ENCODE results near the gene NUB1. TPM values are rescaled to one million over a fixed set of nuclear protein-coding genes. Genes with fewer than 3 reads are reported as not detected.

Gene NUB1
- total and polyA plus RNA-seq, 2 donors: 48.5 to 69.8 TPM

DNA sequence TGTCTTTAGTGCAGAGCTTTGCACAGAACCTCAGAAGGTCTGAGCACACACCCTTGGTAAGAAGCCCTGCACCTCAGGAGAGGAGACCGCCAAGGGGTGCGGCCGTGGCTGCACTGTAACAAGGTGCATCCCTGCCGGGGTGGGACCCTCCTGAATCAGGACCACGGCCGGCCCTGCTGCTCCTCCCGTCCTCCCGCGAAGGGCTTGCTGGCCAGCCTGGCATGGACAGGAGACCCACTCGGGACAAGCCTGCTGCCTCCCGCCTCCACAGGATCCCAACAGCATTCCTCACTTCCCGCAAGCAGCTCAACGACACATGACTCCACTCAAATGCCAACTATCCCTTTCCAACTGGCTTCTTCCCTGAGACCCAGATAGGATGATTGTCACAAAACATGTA, 55.4 kb downstream of the NUB1 start:
- Histone ChIP-seq H3K36me3 (ENCODE audit: control insufficient read depth in 2 of 2, insufficient read depth in 2 of 2, low read length in 1 of 2) (no peaks in the 10 kb centered on the region), H3K9me3 (ENCODE audit: control insufficient read depth in 2 of 2, insufficient read depth in 1 of 2, low read length in 1 of 2) (peaks cover 2 to 10% of the 10 kb centered on the region in 2 donors), H3K4me1 (ENCODE audit: control insufficient read depth in 2 of 2, insufficient read depth in 2 of 2, low read length in 2 of 2) (peaks cover 0 to 17% of the 10 kb centered on the region in 2 donors), H3K4me3 (ENCODE audit: low read length in 2 of 2) (no peak overlapping the region), H3K27ac (ENCODE audit: low read depth in 1 of 2, low read length in 1 of 2) (no peak overlapping the region), H3K27me3 (ENCODE audit: control insufficient read depth in 2 of 2, insufficient read depth in 1 of 2, low read length in 1 of 2) (peaks cover 0 to 15% of the 10 kb centered on the region in 2 donors)
- 94% methylated on average over 13 of the region's 13 CpGs for WGBS
- no peak for DNase-seq (ENCODE audit: low read depth in 6 of 9, low spot score in 9 of 9)

GRCh38 chr7:151398446-151399304, 57.1 kb downstream of the NUB1 start:
- 95% methylated on average over 19 of the region's 19 CpGs for WGBS
- peaks cover 0 to 17% of the 10 kb centered on the region in 2 donors for H3K4me1 ChIP-seq (ENCODE audit: control insufficient read depth in 2 of 2, insufficient read depth in 2 of 2, low read length in 2 of 2)

DNA sequence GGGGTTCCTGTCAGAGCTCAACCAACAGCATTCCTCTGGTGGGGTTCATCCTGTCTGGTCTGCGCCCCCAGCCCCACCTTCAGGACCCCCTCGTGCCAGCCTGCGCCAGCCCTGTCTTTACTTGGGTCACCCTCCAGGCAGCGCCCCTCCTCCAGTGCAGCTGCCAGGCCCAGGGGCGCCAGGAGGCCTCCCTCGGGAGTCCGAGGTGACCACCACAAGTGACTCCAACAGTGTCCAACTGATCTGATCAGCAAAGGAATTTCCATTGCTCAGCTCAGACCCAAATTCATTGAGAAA, 57.6 kb downstream of the NUB1 start:
- Histone ChIP-seq H3K27ac (ENCODE audit: low read depth in 1 of 2, low read length in 1 of 2) (no peak overlapping the region), H3K4me1 (ENCODE audit: control insufficient read depth in 2 of 2, insufficient read depth in 2 of 2, low read length in 2 of 2) (peaks cover 0 to 17% of the 10 kb centered on the region in 2 donors), H3K36me3 (ENCODE audit: control insufficient read depth in 2 of 2, insufficient read depth in 2 of 2, low read length in 1 of 2) (no peaks in the 10 kb centered on the region), H3K4me3 (ENCODE audit: low read length in 2 of 2) (no peak overlapping the region), H3K27me3 (ENCODE audit: control insufficient read depth in 2 of 2, insufficient read depth in 1 of 2, low read length in 1 of 2) (peaks cover 0 to 4% of the 10 kb centered on the region in 2 donors), H3K9me3 (ENCODE audit: control insufficient read depth in 2 of 2, insufficient read depth in 1 of 2, low read length in 1 of 2) (peaks cover 2 to 10% of the 10 kb centered on the region in 2 donors)
- 96% methylated on average over 7 of the region's 7 CpGs for WGBS
- no peak for DNase-seq (ENCODE audit: low read depth in 6 of 9, low spot score in 9 of 9)

More at GRCh38 chr7:151398446-151399304, 57.1 kb downstream of the NUB1 start:
- DNase-seq (ENCODE audit: low read depth in 6 of 9, low spot score in 9 of 9): no peak
- H3K4me3 ChIP-seq (ENCODE audit: low read length in 2 of 2): no peak overlapping the region
- H3K27ac ChIP-seq (ENCODE audit: low read depth in 1 of 2, low read length in 1 of 2): no peak overlapping the region
- peaks cover 0 to 8% of the 10 kb centered on the region in 2 donors for H3K27me3 ChIP-seq (ENCODE audit: control insufficient read depth in 2 of 2, insufficient read depth in 1 of 2, low read length in 1 of 2)
- H3K36me3 ChIP-seq (ENCODE audit: control insufficient read depth in 2 of 2, insufficient read depth in 2 of 2, low read length in 1 of 2): no peaks in the 10 kb centered on the region
- peaks cover 2 to 10% of the 10 kb centered on the region in 2 donors for H3K9me3 ChIP-seq (ENCODE audit: control insufficient read depth in 2 of 2, insufficient read depth in 1 of 2, low read length in 1 of 2)

GRCh38 chr7:151399906-151400305, 58.3 kb downstream of the NUB1 start:
- 97% methylated on average over 14 of the region's 14 CpGs for WGBS
- Histone ChIP-seq H3K36me3 (ENCODE audit: control insufficient read depth in 2 of 2, insufficient read depth in 2 of 2, low read length in 1 of 2) (no peaks in the 10 kb centered on the region), H3K4me1 (ENCODE audit: control insufficient read depth in 2 of 2, insufficient read depth in 2 of 2, low read length in 2 of 2) (peaks cover 0 to 14% of the 10 kb centered on the region in 2 donors), H3K9me3 (ENCODE audit: control insufficient read depth in 2 of 2, insufficient read depth in 1 of 2, low read length in 1 of 2) (peaks cover 2 to 13% of the 10 kb centered on the region in 2 donors), H3K4me3 (ENCODE audit: low read length in 2 of 2) (no peak overlapping the region), H3K27ac (ENCODE audit: low read depth in 1 of 2, low read length in 1 of 2) (no peak overlapping the region), H3K27me3 (ENCODE audit: control insufficient read depth in 2 of 2, insufficient read depth in 1 of 2, low read length in 1 of 2) (peaks cover 0 to 4% of the 10 kb centered on the region in 2 donors)
- no peak for DNase-seq (ENCODE audit: low read depth in 6 of 9, low spot score in 9 of 9)

GRCh38 chr7:151400626-151401315, 59.2 kb downstream of the NUB1 start:
- Histone ChIP-seq H3K27me3 (ENCODE audit: control insufficient read depth in 2 of 2, insufficient read depth in 1 of 2, low read length in 1 of 2) (peaks cover 0 to 8% of the 10 kb centered on the region in 2 donors), H3K4me3 (ENCODE audit: low read length in 2 of 2) (no peak overlapping the region), H3K9me3 (ENCODE audit: control insufficient read depth in 2 of 2, insufficient read depth in 1 of 2, low read length in 1 of 2) (peaks cover 2 to 15% of the 10 kb centered on the region in 2 donors), H3K4me1 (ENCODE audit: control insufficient read depth in 2 of 2, insufficient read depth in 2 of 2, low read length in 2 of 2) (peaks cover 0 to 17% of the 10 kb centered on the region in 2 donors), H3K36me3 (ENCODE audit: control insufficient read depth in 2 of 2, insufficient read depth in 2 of 2, low read length in 1 of 2) (no peaks in the 10 kb centered on the region), H3K27ac (ENCODE audit: low read depth in 1 of 2, low read length in 1 of 2) (no peak overlapping the region)
- DNase-seq (ENCODE audit: low read depth in 6 of 9, low spot score in 9 of 9): no peak
- 91% methylated on average over 14 of the region's 14 CpGs for WGBS

- H3K9me3 ChIP-seq (ENCODE audit: control insufficient read depth in 2 of 2, insufficient read depth in 1 of 2, low read length in 1 of 2): peaks cover 2 to 11% of the 10 kb centered on the region in 2 donors
- H3K36me3 ChIP-seq (ENCODE audit: control insufficient read depth in 2 of 2, insufficient read depth in 2 of 2, low read length in 1 of 2): no peaks in the 10 kb centered on the region
- H3K4me1 ChIP-seq (ENCODE audit: control insufficient read depth in 2 of 2, insufficient read depth in 2 of 2, low read length in 2 of 2): peaks cover 0 to 17% of the 10 kb centered on the region in 2 donors
- DNase-seq (ENCODE audit: low read depth in 6 of 9, low spot score in 9 of 9): no peak
- no peak overlapping the region for H3K4me3 ChIP-seq (ENCODE audit: low read length in 2 of 2)
- no peak overlapping the region for H3K27ac ChIP-seq (ENCODE audit: low read depth in 1 of 2, low read length in 1 of 2)
- peaks cover under 1 to 16% of the 10 kb centered on the region in 2 donors for H3K27me3 ChIP-seq (ENCODE audit: control insufficient read depth in 2 of 2, insufficient read depth in 1 of 2, low read length in 1 of 2)
- WGBS: 98% methylated on average over 16 of the region's 16 CpGs
Measured at GRCh38 chr7:151402029-151402835, 60.6 kb downstream of the NUB1 start.

GRCh38 chr7:151403764-151404163, 62.2 kb downstream of the NUB1 start:
- H3K36me3 ChIP-seq (ENCODE audit: control insufficient read depth in 2 of 2, insufficient read depth in 2 of 2, low read length in 1 of 2): no peaks in the 10 kb centered on the region
- peaks cover 11 to 28% of the 10 kb centered on the region in 2 donors for H3K27me3 ChIP-seq (ENCODE audit: control insufficient read depth in 2 of 2, insufficient read depth in 1 of 2, low read length in 1 of 2)
- DNase-seq (ENCODE audit: low read depth in 6 of 9, low spot score in 9 of 9): no peak
- WGBS: 97% methylated on average over 9 of the region's 9 CpGs
- H3K4me1 ChIP-seq (ENCODE audit: control insufficient read depth in 2 of 2, insufficient read depth in 2 of 2, low read length in 2 of 2): peaks cover 0 to 23% of the 10 kb centered on the region in 2 donors
- H3K27ac ChIP-seq (ENCODE audit: low read depth in 1 of 2, low read length in 1 of 2): no peak overlapping the region
- H3K9me3 ChIP-seq (ENCODE audit: control insufficient read depth in 2 of 2, insufficient read depth in 1 of 2, low read length in 1 of 2): peaks cover 0 to 8% of the 10 kb centered on the region in 2 donors
- no peak overlapping the region for H3K4me3 ChIP-seq (ENCODE audit: low read length in 2 of 2)

DNA sequence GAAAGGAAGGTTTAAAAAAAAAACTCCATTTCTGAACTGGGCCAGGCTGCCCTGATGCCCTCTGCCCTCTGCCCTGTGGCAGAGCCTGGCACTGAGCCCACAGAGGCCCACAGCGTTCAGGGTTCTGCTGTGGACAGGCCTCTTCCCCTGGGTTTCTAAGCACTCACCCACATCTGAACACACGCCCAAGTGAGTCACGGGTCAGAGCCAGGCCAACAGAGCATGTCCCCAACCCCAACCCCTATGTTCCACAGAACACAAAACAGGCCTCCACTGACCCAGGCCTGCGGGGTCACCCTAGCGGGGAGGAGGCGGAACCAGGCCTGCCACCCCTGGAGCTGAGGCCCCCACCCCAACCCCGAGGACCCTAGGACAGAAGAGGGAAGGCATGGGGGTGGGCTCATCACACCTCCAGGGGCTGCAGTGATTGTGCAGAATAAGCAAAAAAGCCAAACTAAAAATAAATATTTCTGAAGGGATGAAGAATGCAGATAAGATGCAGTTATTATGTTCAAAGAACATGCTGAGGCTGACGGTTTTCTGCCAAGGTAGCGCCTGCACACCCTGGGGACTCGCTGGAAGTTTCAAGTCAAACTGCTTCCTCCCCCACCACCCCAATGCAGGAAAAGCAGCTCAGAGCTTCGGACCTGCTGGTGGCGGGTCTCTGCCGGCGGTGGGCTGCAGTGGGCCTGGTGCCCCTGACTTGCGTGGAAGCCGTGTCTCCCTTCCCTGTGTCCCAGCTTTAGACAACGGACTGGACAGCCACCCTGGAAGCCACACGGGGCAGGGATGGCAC, 62.8 kb downstream of the NUB1 start:
- WGBS: 94% methylated on average over 18 of the region's 18 CpGs

More for the DNA sequence above, 62.8 kb downstream of the NUB1 start:
- Histone ChIP-seq H3K4me3 (ENCODE audit: low read length in 2 of 2) (no peak overlapping the region), H3K9me3 (ENCODE audit: control insufficient read depth in 2 of 2, insufficient read depth in 1 of 2, low read length in 1 of 2) (peaks cover 0 to 9% of the 10 kb centered on the region in 2 donors), H3K4me1 (ENCODE audit: control insufficient read depth in 2 of 2, insufficient read depth in 2 of 2, low read length in 2 of 2) (peaks cover 3 to 28% of the 10 kb centered on the region in 2 donors), H3K27me3 (ENCODE audit: control insufficient read depth in 2 of 2, insufficient read depth in 1 of 2, low read length in 1 of 2) (peaks cover 18 to 35% of the 10 kb centered on the region in 2 donors), H3K27ac (ENCODE audit: low read depth in 1 of 2, low read length in 1 of 2) (no peak overlapping the region), H3K36me3 (ENCODE audit: control insufficient read depth in 2 of 2, insufficient read depth in 2 of 2, low read length in 1 of 2) (no peaks in the 10 kb centered on the region)
- DNase-seq (ENCODE audit: low read depth in 6 of 9, low spot score in 9 of 9): no peak
